Cerebellar nuclear complex (tissue), 1 donor: Measurements from ENCODE around the gene SSR4.

Experiments
- DNase-seq, 2 experiments: peaks; one replicate each; lab custom pipeline; 2025; lab: John Stamatoyannopoulos, UW

The SSR4 gene

GRCh38 chrX:153769158-153769864, 25.2 kb upstream of the SSR4 start:
- DNase-seq: no peak

GRCh38 chrX:153769865-153770600, 24.4 kb upstream of the SSR4 start:
- no peak for DNase-seq

- no peak for DNase-seq
Measured at GRCh38 chrX:153770601-153771414, 23.7 kb upstream of the SSR4 start.

GRCh38 chrX:153771415-153772315, 22.8 kb upstream of the SSR4 start:
- DNase-seq: no peak

GRCh38 chrX:153772316-153773217, 21.9 kb upstream of the SSR4 start:
- DNase-seq: no peak

GRCh38 chrX:153773218-153773611, 21.3 kb upstream of the SSR4 start:
- DNase-seq: no peak

GRCh38 chrX:153773741-153774575, 20.5 kb upstream of the SSR4 start:
- DNase-seq: no peak

GRCh38 chrX:153774576-153775292, 19.7 kb upstream of the SSR4 start:
- no peak for DNase-seq

- no peak for DNase-seq
Measured at GRCh38 chrX:153775293-153776119, 19.0 kb upstream of the SSR4 start.

GRCh38 chrX:153776120-153776599, 18.3 kb upstream of the SSR4 start:
- no peak for DNase-seq

- no peak for DNase-seq
Measured at GRCh38 chrX:153776611-153777045, 17.8 kb upstream of the SSR4 start.

- no peak for DNase-seq
Measured at GRCh38 chrX:153777261-153778090, 17.0 kb upstream of the SSR4 start.

GRCh38 chrX:153778181-153778580, 16.3 kb upstream of the SSR4 start:
- no peak for DNase-seq

- DNase-seq: no peak
Measured at GRCh38 chrX:153778684-153779101, 15.8 kb upstream of the SSR4 start.

- DNase-seq: no peak
Measured at GRCh38 chrX:153779891-153780677, 14.4 kb upstream of the SSR4 start.
